ENCODE data around the gene ANXA6.

GRCh38 chr5:151146061-151146460, 11.5 kb downstream of the ANXA6 start:
- TF ChIP-seq POLR2AphosphoS5 (IDR thresholded peaks at IDR 0.05) (no peak), CTCF (IDR thresholded peaks at IDR 0.05 in 8 of 11, conservative IDR thresholded peaks at IDR 0.05 in 3 of 11) (no peak)
